Activated T-helper 1 cell treated with anti-CD3 and anti-CD28 coated beads, Interleukin-12 subunit alpha, Interleukin-12 subunit beta, Interleukin-2, Interleukin-4 antibody, amounts not matched to agents 30 ng/mL and 10 ng/mL and 1 ng/mL, durations not matched to agents 14 hours and 24 hours and 36 hours (primary cell): Measurements from ENCODE around the gene TMC1. TPM values are rescaled to one million over a fixed set of nuclear protein-coding genes. Genes with fewer than 3 reads are reported as not detected.
"Not testable (repeated sequence)": the region's sequence is repeated elsewhere in the genome, so short reads cannot be mapped to it uniquely, and the experiment has no call there.

ENCODE experiments used
- DNase-seq: peaks from one replicate; pipeline ENCODE4 v3.0.0; 2021; ENCODE audit warnings: low spot score
- H3K27ac Mint-ChIP-seq: one replicate; pipeline ENCODE4 v1.8.0; 2021; ENCODE audit warnings: mild to moderate bottlenecking, mixed read lengths
- H3K27me3 Mint-ChIP-seq: one replicate; pipeline ENCODE4 v1.8.0; 2022; ENCODE audit warnings: mild to moderate bottlenecking, moderate library complexity, mixed read lengths; ENCODE audit not compliant: insufficient read depth
- H3K36me3 Mint-ChIP-seq: one replicate; pipeline ENCODE4 v1.8.0; 2021; ENCODE audit warnings: low read depth, mixed read lengths
- H3K4me1 Mint-ChIP-seq: one replicate; pipeline ENCODE4 v1.8.0; 2021; ENCODE audit warnings: low read depth, mixed read lengths
- H3K4me3 Mint-ChIP-seq: one replicate; pipeline ENCODE4 v1.8.0; 2021; ENCODE audit warnings: mild to moderate bottlenecking, moderate library complexity, mixed read lengths
- H3K9me3 Mint-ChIP-seq: one replicate; pipeline ENCODE4 v1.8.0; 2021; ENCODE audit warnings: mixed read lengths
- intact Hi-C: fragments of 100-400 bp; cut with micrococcal nuclease; formaldehyde crosslinking; loops from one replicate; pipeline ENCODE4 v1.15.1; 2024
- total RNA-seq: library from RNA; stranded (reverse); gene quantifications from 2 replicates; pipeline ENCODE4 v1.2.3, GENCODE V29; 2022

Gene TMC1
- total RNA-seq, 1 donor from 2014 or later = not detected

DNA sequence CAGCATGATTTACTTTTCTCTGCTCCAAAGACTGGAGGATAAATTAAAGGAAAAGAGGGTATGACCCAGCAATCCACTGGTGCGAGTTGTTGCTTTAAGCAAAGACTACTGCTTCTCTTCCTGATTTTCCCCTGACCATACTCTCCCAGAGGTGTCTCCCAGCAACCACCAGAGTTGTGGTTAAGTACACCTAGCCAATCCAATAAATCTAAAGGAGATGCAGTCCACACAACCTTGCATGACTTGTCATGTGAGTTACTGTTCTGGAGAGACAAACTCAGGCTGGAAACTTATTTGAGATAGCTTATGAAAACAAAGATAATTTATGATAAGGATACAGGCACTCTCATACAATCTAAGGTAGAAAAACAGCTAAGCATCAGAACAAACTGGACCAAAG lies 11.9 kb downstream of the TMC1 start:
- intact Hi-C loops = no loop called here

GRCh38 chr9:72534931-72535330 lies 13.5 kb downstream of the TMC1 start:
- intact Hi-C loops = no loop called here
- peaks cover 10% of the 10 kb centered on the region for H3K9me3 Mint-ChIP-seq
- H3K27ac Mint-ChIP-seq = no peak overlapping the region
- H3K4me3 Mint-ChIP-seq = no peak overlapping the region
- H3K4me1 Mint-ChIP-seq = peaks cover 13% of the 10 kb centered on the region
- no peaks in the 10 kb centered on the region for H3K27me3 Mint-ChIP-seq
- peaks cover 7% of the 10 kb centered on the region for H3K36me3 Mint-ChIP-seq
- no peak for DNase-seq

More for the DNA sequence above, 11.9 kb downstream of the TMC1 start:
- DNase-seq = no peak
- H3K27me3 Mint-ChIP-seq = no peaks in the 10 kb centered on the region
- no peak overlapping the region for H3K4me3 Mint-ChIP-seq
- peaks cover 1% of the 10 kb centered on the region for H3K36me3 Mint-ChIP-seq
- peaks cover 6% of the 10 kb centered on the region for H3K9me3 Mint-ChIP-seq
- no peak overlapping the region for H3K27ac Mint-ChIP-seq
- peaks cover 10% of the 10 kb centered on the region for H3K4me1 Mint-ChIP-seq

GRCh38 chr9:72537011-72537545 lies 15.7 kb downstream of the TMC1 start:
- intact Hi-C loops = no loop called here
- H3K27ac Mint-ChIP-seq = no peak overlapping the region
- H3K9me3 Mint-ChIP-seq = peaks cover 10% of the 10 kb centered on the region

GRCh38 chr9:72537671-72538070 lies 16.3 kb downstream of the TMC1 start:
- Mint-ChIP-seq H3K4me1 (peaks cover 36% of the 10 kb centered on the region), H3K4me3 (no peak overlapping the region), H3K27me3 (no peaks in the 10 kb centered on the region), H3K9me3 (peaks cover 10% of the 10 kb centered on the region), H3K36me3 (peaks cover 11% of the 10 kb centered on the region), H3K27ac (no peak overlapping the region)
- no peak for DNase-seq
- intact Hi-C loops = no loop called here

More at GRCh38 chr9:72537011-72537545, 15.7 kb downstream of the TMC1 start:
- Mint-ChIP-seq H3K4me3 (no peak overlapping the region), H3K36me3 (peaks cover 11% of the 10 kb centered on the region), H3K4me1 (peaks cover 32% of the 10 kb centered on the region), H3K27me3 (no peaks in the 10 kb centered on the region)
- DNase-seq = no peak

DNA sequence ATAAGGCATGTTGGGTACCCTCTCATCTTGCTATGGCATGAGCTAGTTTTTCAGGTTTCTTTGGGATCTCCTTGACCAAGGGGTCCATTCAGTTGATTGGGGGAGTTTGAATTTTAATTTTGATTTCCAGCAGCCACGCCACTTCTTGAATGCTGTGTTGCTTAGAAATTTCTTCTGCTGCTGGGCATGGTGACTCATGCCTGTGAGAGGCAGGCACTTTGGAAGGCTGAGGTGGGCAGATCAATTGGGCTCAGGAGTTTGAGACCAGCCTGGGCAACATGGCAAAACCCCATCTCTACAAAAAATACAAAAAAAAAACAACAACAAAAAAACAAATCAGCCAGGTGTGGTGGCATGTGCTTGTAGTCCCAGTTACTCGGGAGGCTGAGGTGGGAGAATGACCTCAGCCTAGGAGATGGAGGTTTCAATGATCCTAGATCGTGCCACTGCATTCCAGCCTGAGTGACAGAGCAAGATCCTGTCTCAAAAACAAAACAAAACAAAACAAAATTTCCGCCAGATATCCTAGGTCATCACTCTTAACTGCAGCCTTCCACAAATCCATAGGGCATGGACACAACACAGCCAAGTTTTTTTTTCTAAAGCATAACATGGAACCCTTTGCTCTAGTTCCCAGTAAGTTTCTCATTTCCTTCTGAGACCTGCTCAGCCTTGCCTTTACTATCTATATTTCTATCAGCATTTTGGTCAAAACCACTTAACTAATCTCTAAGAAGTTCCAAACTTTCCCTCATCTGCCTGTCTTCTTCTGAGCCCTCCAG lies 17.7 kb downstream of the TMC1 start:
- peaks cover 14% of the 10 kb centered on the region for H3K36me3 Mint-ChIP-seq
- H3K27ac Mint-ChIP-seq = no peak overlapping the region
- H3K9me3 Mint-ChIP-seq = peaks cover 10% of the 10 kb centered on the region
- H3K4me1 Mint-ChIP-seq = peaks cover 36% of the 10 kb centered on the region
- no peak for DNase-seq
- no peak overlapping the region for H3K4me3 Mint-ChIP-seq
- H3K27me3 Mint-ChIP-seq = no peaks in the 10 kb centered on the region
- intact Hi-C loops = no loop called here

DNA sequence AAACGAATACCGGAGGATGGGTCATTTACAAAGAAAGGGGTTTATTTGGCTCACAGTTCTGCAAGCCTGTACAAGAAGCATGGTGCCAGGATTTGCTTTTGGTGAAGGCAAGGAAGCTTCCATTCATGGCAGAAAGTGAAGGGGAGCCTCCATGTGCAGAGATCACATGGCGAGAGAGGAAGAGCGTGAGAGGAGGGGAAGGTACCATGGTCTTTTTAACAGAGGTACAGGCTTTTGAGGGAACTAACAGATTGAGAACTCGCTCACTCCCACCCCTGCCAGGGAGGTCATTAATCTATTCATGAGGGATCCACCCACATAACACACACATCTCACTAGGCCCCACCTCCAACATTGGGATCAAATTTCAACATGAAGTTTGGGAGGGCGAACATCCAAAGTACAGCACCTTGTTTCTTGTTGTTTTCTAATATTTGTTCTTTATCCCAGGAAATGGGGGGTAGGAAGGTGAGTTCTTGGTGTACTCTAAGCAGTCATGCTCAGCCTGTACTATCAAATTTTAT lies 18.5 kb downstream of the TMC1 start:
- intact Hi-C loops = loop anchor here (5.0 kb wide), 1 partner anchor 52 kb away; no protein-coding TSS in a partner anchor
- Mint-ChIP-seq H3K27me3 (no peaks in the 10 kb centered on the region), H3K4me3 (no peak overlapping the region), H3K36me3 (peaks cover 14% of the 10 kb centered on the region), H3K27ac (no peak overlapping the region), H3K9me3 (peaks cover 10% of the 10 kb centered on the region), H3K4me1 (peaks cover 36% of the 10 kb centered on the region)
- no peak for DNase-seq

GRCh38 chr9:72540348-72540873 lies 19.0 kb downstream of the TMC1 start:
- Mint-ChIP-seq H3K4me3 (no peak overlapping the region), H3K36me3 (peaks cover 14% of the 10 kb centered on the region), H3K9me3 (peaks cover 10% of the 10 kb centered on the region), H3K27me3 (no peaks in the 10 kb centered on the region), H3K4me1 (peaks cover 36% of the 10 kb centered on the region), H3K27ac (no peak overlapping the region)
- intact Hi-C loops = loop anchor here (5.0 kb wide), 1 partner anchor 52 kb away; no protein-coding TSS in a partner anchor
- no peak for DNase-seq

GRCh38 chr9:72542537-72542833 lies 21.1 kb downstream of the TMC1 start:
- peaks cover 36% of the 10 kb centered on the region for H3K4me1 Mint-ChIP-seq
- not testable (repeated sequence) for DNase-seq, H3K9me3 Mint-ChIP-seq, H3K4me3 Mint-ChIP-seq, H3K27me3 Mint-ChIP-seq
- intact Hi-C loops = loop anchor here (5.0 kb wide), 1 partner anchor 50 kb away; no protein-coding TSS in a partner anchor
- H3K36me3 Mint-ChIP-seq = peaks cover 13% of the 10 kb centered on the region
- peak overlapping the region; percentile 90 for H3K27ac Mint-ChIP-seq

GRCh38 chr9:72542917-72543316 lies 21.5 kb downstream of the TMC1 start:
- intact Hi-C loops = loop anchor here (5.0 kb wide), 1 partner anchor 49 kb away; no protein-coding TSS in a partner anchor
- peaks cover 13% of the 10 kb centered on the region for H3K36me3 Mint-ChIP-seq
- no peaks in the 10 kb centered on the region for H3K27me3 Mint-ChIP-seq
- peaks cover 3% of the 10 kb centered on the region for H3K9me3 Mint-ChIP-seq
- no peak overlapping the region for H3K4me3 Mint-ChIP-seq
- H3K27ac Mint-ChIP-seq = peak overlapping the region; percentile 18
- peaks cover 36% of the 10 kb centered on the region for H3K4me1 Mint-ChIP-seq
- DNase-seq = no peak

DNA sequence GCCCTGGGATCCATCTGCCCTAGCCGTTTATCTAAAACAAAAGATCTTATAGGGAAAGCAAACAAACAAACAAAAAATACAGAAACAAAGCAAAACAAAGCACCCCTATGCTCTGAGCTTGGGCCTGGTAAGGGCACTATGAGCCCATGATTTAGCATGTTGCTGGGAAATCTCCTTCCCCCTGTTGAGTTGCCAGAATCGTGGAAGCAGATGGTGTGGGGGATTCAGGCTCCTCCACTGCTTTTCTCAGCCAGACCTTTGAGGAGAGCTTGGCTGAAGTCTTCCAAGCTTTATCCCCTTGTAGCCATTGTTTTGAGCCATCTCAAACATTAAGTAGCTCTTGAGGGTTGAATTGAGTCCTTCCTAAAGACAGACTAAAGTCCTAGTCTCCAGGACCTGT lies 29.9 kb downstream of the TMC1 start:
- no peak overlapping the region for H3K4me3 Mint-ChIP-seq
- no peaks in the 10 kb centered on the region for H3K27me3 Mint-ChIP-seq
- intact Hi-C loops = no loop called here
- no peak overlapping the region for H3K27ac Mint-ChIP-seq
- peaks cover 4% of the 10 kb centered on the region for H3K4me1 Mint-ChIP-seq
- no peaks in the 10 kb centered on the region for H3K9me3 Mint-ChIP-seq
- no peak for DNase-seq
- no peaks in the 10 kb centered on the region for H3K36me3 Mint-ChIP-seq

DNA sequence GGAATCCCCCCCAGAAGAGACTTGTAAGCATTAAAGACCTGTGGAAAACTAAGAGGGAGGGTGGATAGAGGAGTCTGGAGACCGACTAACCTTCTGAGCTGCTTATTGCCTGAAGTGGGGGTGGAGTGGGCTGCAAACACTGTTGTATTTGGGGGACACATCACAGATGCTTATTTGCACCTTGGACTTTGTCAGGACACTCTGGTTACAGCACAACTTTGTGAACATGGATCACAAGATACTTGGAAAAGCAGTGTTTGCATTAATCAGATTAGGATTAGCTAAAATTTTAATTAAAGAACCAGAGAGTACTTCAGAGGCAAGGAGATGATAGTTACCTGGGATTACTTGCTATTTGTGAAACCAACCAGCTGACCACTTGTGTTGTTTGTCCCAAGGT lies 30.9 kb downstream of the TMC1 start:
- Mint-ChIP-seq H3K27me3 (no peaks in the 10 kb centered on the region), H3K4me1 (peaks cover 8% of the 10 kb centered on the region), H3K4me3 (no peak overlapping the region), H3K9me3 (no peaks in the 10 kb centered on the region), H3K27ac (no peak overlapping the region), H3K36me3 (no peaks in the 10 kb centered on the region)
- no peak for DNase-seq
- intact Hi-C loops = no loop called here

GRCh38 chr9:72554221-72554641 lies 32.8 kb downstream of the TMC1 start:
- H3K36me3 Mint-ChIP-seq = no peaks in the 10 kb centered on the region
- H3K9me3 Mint-ChIP-seq = no peaks in the 10 kb centered on the region
- no peak for DNase-seq
- intact Hi-C loops = no loop called here
- no peak overlapping the region for H3K27ac Mint-ChIP-seq
- no peak overlapping the region for H3K4me3 Mint-ChIP-seq
- H3K4me1 Mint-ChIP-seq = peaks cover 21% of the 10 kb centered on the region
- no peaks in the 10 kb centered on the region for H3K27me3 Mint-ChIP-seq

DNA sequence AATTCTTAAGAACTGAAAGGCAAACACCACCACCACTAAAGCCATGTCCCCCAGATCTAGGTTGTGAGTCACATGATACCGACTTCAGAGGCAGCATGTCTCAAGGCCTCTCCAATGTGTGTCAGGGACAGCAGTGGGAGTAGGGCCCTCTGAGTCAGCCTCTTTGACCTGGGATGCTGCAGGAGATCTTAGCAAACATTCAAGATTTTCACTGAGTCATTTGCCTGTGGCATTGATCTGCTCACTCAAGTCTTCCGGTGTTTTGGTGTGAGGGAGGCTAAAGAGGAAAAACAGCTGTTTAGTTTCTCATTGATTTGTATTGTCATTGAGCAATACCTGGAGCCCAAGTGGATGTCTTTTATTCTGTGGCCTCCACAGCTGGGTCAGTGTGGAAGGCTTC lies 36.1 kb downstream of the TMC1 start:
- Mint-ChIP-seq H3K27ac (peak overlapping the region; percentile 90), H3K36me3 (no peaks in the 10 kb centered on the region), H3K27me3 (no peaks in the 10 kb centered on the region), H3K9me3 (no peaks in the 10 kb centered on the region), H3K4me1 (peaks cover 21% of the 10 kb centered on the region), H3K4me3 (peak overlapping the region; percentile 3)
- DNase-seq = peak; percentile 21
- intact Hi-C loops = loop anchor here (1.0 to 2.0 kb wide), 7 partner anchors 16 to 208 kb away; no protein-coding TSS in a partner anchor
